AG04449 (cell line): ENCODE data around the gene METTL17.

Experiments
- CTCF ChIA-PET: fragments of 350-600 bp; formaldehyde crosslinking; extraction: SDS; loops from one replicate; lab custom pipeline; 2021; ENCODE audit warnings: antibody characterized with exemption; lab: Yijun Ruan, JAX
- POLR2A ChIA-PET: fragments of 400-600, 350-600 bp; formaldehyde crosslinking; extraction: SDS; loops from one replicate; lab custom pipeline; 2020; ENCODE audit warnings: antibody characterized with exemption, inconsistent platforms; lab: Yijun Ruan, JAX
- DNase-seq: peaks from one replicate; pipeline ENCODE4 v3.0.0-alpha.2; 2010; ENCODE audit warnings: low read depth, low spot score
- H3K4me3 ChIP-seq: 2 replicates; pipeline ENCODE4 v1.5.1; 2011; ENCODE audit warnings: low read depth, mild to moderate bottlenecking, control low read depth, low read length
- TF ChIP-seq, protein P1 (sequence below): IDR thresholded peaks from one replicate; pipeline ENCODE4 v1.5.1; 2011; ENCODE audit warnings: mild to moderate bottlenecking, moderate library complexity, low read length, control low read depth, inconsistent platforms; ENCODE audit not compliant: insufficient read depth; ENCODE audit errors: missing control alignments

The METTL17 gene

DNA sequence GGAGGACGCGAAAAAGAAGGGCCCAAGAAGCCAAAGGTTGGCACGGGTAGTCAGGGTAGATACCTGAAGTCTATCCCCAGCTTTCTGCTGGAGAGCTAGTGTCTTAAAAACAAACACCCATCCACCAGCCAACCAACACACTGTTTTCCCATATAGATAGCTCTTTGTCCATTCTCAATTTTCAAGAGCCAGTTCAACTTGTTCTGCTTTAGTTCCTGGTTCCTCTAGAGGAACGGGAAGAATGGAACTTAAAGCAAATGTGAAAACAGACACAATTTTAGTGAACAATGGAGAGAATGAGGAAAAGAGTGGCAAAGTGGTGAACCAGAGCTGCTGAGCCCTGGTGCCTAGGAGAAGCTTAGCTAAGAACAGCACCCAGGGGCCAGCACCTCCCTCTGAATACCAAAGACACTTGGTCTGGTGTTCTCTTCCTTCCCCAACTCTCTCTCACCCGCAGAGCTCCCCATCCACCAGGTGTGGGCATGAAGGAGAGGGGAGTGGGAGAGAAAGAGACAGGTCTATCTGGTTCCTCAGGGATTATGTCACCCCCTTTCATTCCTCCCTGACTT lies 31.3 kb downstream of the METTL17 start:
- H3K4me3 ChIP-seq: no peak overlapping the region
- CTCF ChIA-PET: interaction anchor here (0.9 to 17.1 kb wide), 8 partner anchors 10 to 85 kb away, joined by 3 to 684 read pairs (median 230); partner anchors contain the start of genes RNASE13, RNASE7, SLC39A2 and TMEM253
- POLR2A ChIA-PET: no interaction called here
- DNase-seq: no peak
- TF ChIP-seq, protein P1, sequence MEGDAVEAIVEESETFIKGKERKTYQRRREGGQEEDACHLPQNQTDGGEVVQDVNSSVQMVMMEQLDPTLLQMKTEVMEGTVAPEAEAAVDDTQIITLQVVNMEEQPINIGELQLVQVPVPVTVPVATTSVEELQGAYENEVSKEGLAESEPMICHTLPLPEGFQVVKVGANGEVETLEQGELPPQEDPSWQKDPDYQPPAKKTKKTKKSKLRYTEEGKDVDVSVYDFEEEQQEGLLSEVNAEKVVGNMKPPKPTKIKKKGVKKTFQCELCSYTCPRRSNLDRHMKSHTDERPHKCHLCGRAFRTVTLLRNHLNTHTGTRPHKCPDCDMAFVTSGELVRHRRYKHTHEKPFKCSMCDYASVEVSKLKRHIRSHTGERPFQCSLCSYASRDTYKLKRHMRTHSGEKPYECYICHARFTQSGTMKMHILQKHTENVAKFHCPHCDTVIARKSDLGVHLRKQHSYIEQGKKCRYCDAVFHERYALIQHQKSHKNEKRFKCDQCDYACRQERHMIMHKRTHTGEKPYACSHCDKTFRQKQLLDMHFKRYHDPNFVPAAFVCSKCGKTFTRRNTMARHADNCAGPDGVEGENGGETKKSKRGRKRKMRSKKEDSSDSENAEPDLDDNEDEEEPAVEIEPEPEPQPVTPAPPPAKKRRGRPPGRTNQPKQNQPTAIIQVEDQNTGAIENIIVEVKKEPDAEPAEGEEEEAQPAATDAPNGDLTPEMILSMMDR: no peak

DNA sequence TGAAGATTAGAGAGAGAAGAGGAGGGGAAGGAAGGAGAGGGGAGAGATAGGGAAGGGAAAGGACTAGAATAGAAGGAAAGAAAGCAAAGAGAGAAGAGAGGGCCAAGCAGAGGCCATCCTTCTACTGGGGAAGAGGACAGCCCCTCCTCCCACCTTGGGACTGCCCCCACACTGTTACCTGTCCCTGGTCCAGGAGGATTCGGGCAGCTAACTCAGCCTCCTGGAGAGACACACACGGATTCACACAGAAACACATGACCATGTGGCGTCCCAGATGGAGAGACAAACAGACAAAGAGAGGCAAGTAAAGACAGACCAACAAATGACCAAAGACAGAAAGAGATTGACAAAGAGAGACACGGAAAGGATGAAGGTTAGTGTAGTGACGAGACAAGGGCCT lies 32.9 kb downstream of the METTL17 start:
- ChIA-PET POLR2A (no interaction called here), CTCF (interaction anchor here (0.9 to 17.1 kb wide), 7 partner anchors 8 to 83 kb away, joined by 3 to 684 read pairs (median 28); partner anchors contain the start of genes RNASE13, SLC39A2, TMEM253 and TPPP2)
- TF ChIP-seq, protein P1: no peak
- no peak overlapping the region for H3K4me3 ChIP-seq
- DNase-seq: no peak

DNA sequence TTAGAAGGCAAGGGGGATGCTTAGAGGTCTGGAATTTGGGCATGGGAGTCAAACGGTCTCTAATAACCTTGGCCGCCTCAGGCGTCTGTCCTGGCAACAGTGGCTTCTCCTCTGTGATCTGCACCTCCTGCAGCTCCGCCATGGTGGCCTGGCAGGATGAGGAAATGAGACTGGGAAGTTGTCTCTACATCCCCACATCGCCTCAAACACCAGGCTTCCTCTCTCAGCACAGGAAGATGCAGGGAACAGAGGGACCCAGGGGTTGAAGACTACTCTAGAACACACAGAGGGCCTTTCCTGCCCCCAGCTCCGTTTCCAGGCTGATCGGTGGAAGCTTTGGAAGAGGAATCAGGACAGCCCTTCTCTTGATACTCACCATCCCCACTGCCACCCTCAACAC lies 33.4 kb downstream of the METTL17 start:
- H3K4me3 ChIP-seq: no peak overlapping the region
- ChIA-PET CTCF (interaction anchor here (0.9 to 17.1 kb wide), 11 partner anchors 9 to 84 kb away, joined by 3 to 288 read pairs (median 5); partner anchors contain the start of gene SLC39A2), POLR2A (no interaction called here)
- TF ChIP-seq, protein P1: no peak
- DNase-seq: no peak

DNA sequence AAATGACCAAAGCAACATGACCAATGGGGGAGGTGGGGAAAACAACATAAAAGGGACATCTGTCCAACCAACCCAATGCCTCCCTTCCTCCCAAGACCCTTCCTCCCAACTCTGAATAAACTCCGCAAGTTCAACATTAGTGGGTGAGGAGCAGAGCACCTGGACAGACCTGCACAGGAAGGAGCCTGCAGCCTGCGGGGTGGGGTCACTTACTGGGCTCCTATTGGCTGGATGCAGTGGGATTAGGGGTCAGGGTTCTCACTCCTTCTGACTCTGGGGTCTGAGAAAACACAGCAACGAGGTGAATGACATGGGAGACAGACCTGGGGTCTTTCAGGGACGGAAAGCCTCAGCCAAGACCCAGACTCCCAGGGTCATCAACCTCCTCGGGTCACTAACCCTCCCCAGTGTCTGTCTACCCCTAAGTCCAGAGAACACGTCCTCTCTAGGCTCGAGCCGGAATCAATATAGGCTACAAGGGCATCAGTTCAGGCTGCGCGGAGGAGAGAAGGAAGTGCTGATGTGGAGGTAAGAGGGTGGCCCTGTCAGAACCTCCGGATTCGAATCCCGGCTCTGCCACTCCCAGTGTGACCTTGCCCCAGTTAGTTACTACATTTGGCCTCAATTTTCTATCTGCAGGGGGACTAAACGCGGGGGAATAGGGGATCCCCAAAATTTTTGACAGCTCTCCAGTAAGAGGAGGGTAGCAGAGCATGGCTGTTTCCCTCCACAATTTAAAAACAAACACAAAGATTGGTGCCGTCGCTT lies 34.2 kb downstream of the METTL17 start:
- peak overlapping the region; percentile 43; the same call in 1 of the 2 replicates for H3K4me3 ChIP-seq
- ChIA-PET CTCF (interaction anchor here (0.9 to 17.1 kb wide), 11 partner anchors 9 to 83 kb away, joined by 3 to 288 read pairs (median 5); partner anchors contain the start of gene SLC39A2), POLR2A (interaction anchor here (0.6 kb wide), 1 partner anchor 56 kb away, joined by 6 read pairs; no protein-coding TSS in a partner anchor)
- TF ChIP-seq, protein P1: no peak
- DNase-seq: no peak

DNA sequence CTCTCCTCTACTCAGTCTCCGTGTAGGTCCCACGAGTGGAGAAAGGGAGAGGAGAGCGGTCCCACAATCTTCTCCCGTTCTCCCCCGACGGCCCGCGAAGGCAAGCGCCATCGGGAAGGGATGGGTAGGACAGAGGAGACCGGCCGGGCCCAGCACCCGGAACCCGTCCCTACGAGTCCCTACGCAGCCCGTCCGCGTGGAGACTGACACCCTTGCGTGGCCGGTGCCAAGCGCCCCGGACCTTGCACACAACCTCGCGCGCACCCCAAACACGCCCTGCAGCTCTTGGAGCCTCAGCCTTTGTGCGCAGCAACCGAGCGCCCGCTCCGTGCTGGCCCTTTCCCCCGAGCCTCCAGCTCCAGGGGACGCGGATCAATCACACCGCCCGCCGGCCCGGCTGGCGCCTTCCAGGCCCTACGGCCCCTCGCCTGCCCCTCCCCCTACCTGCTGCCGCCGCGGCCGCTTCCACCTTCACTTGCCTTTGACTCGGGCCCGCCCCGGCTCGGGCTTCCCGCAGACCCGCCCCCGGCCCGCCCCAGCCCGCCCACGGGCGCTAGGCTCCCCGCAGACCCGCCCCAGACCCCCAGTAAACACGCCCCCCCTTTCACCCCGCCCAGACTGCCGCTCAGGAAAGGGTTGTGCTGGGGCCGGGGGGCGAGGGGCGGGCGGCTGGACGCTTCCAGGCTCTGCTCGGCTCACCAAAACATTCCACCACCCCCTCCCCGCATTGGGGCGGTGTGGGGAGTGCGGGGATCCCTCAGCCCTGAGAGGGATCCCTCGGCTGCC lies 35.0 kb downstream of the METTL17 start, which contains the start of gene NDRG2:
Gene NDRG2, minus strand, starts transcription at position 477 of the 786 bp plus-strand sequence. CDS start 1,746 bp downstream, outside the sequence.
- DNase-seq: no peak
- CTCF ChIA-PET: interaction anchor here (0.9 to 3.0 kb wide), 6 partner anchors 10 to 80 kb away, joined by 3 to 28 read pairs (median 10); no protein-coding TSS in a partner anchor
- POLR2A ChIA-PET: interaction anchor here (0.6 kb wide), 1 partner anchor 55 kb away, joined by 6 read pairs; no protein-coding TSS in a partner anchor
- TF ChIP-seq, protein P1: no peak
- H3K4me3 ChIP-seq: peak within 1 kb of the TSS; percentile 43
